H9 (cell line): ENCODE data around the gene MFSD1. TPM values are rescaled to one million over a fixed set of nuclear protein-coding genes. Genes with fewer than 3 reads are reported as not detected.

ENCODE experiments used
- DNase-seq: peaks from one replicate; pipeline ENCODE4 v3.0.0-alpha.2; 2017
- H2AFZ ChIP-seq: one replicate; pipeline ENCODE4 v1.6.1; 2013; ENCODE audit warnings: mild to moderate bottlenecking, low read length, control low read depth, moderate library complexity
- H2AK5ac ChIP-seq: 2 replicates; pipeline ENCODE4 v1.6.1; 2013; ENCODE audit warnings: low read length, control low read depth, mixed read lengths; ENCODE audit not compliant: insufficient read length
- H2BK120ac ChIP-seq: one replicate; pipeline ENCODE4 v1.6.1; 2013; ENCODE audit warnings: low read depth, mild to moderate bottlenecking, low read length, control low read depth, inconsistent platforms; ENCODE audit not compliant: poor library complexity, severe bottlenecking
- H2BK12ac ChIP-seq: 2 replicates; pipeline ENCODE4 v1.6.1; 2013; ENCODE audit warnings: low read length, control low read depth, mixed read lengths, low read depth; ENCODE audit not compliant: insufficient read length
- H2BK15ac ChIP-seq: 2 replicates; pipeline ENCODE4 v1.6.1; 2013; ENCODE audit warnings: low read depth, low read length, control low read depth
- H2BK20ac ChIP-seq: one replicate; pipeline ENCODE4 v1.6.1; 2013; ENCODE audit warnings: low read depth, mild to moderate bottlenecking, low read length, control low read depth, inconsistent platforms; ENCODE audit not compliant: poor library complexity, severe bottlenecking
- H2BK5ac ChIP-seq: 2 replicates; pipeline ENCODE4 v1.6.1; 2013; ENCODE audit warnings: low read length, control low read depth, mixed read lengths; ENCODE audit not compliant: insufficient read length
- H3K14ac ChIP-seq: 2 replicates; pipeline ENCODE4 v1.6.1; 2013; ENCODE audit warnings: low read length, control low read depth; ENCODE audit not compliant: insufficient read depth
- H3K18ac ChIP-seq: 2 replicates; pipeline ENCODE4 v1.6.1; 2013; ENCODE audit warnings: low read depth, mild to moderate bottlenecking, mixed read lengths, low read length, control low read depth; ENCODE audit not compliant: insufficient read length
- H3K23ac ChIP-seq: 2 replicates; pipeline ENCODE4 v1.6.1; 2013; ENCODE audit warnings: low read length, control low read depth, mixed read lengths, low read depth; ENCODE audit not compliant: insufficient read length
- H3K23me2 ChIP-seq: 2 replicates; pipeline ENCODE4 v1.6.1; 2013; ENCODE audit warnings: low read depth, mild to moderate bottlenecking, mixed read lengths, low read length, control low read depth; ENCODE audit not compliant: insufficient read length, poor library complexity, severe bottlenecking
- H3K27ac ChIP-seq: 2 replicates; pipeline ENCODE4 v1.5.1; 2013; ENCODE audit warnings: low read length, control low read depth, mixed read lengths, low read depth; ENCODE audit not compliant: insufficient read length
- H3K27me3 ChIP-seq: 2 replicates; pipeline ENCODE4 v1.6.1; 2013; ENCODE audit warnings: low read length, control low read depth, inconsistent platforms; ENCODE audit not compliant: insufficient read depth
- H3K4ac ChIP-seq: 2 replicates; pipeline ENCODE4 v1.6.1; 2013; ENCODE audit warnings: low read depth, mild to moderate bottlenecking, control low read depth, inconsistent platforms, low read length, moderate library complexity
- H3K4me1 ChIP-seq: 2 replicates; pipeline ENCODE4 v1.6.1; 2013; ENCODE audit warnings: low read length, control low read depth, inconsistent platforms; ENCODE audit not compliant: insufficient read depth
- H3K4me2 ChIP-seq: 2 replicates; pipeline ENCODE4 v1.6.1; 2013; ENCODE audit warnings: low read length, control low read depth, mixed read lengths; ENCODE audit not compliant: insufficient read length, insufficient read depth
- H3K56ac ChIP-seq: 2 replicates; pipeline ENCODE4 v1.6.1; 2013; ENCODE audit warnings: low read depth, mild to moderate bottlenecking, mixed read lengths, low read length, control low read depth; ENCODE audit not compliant: insufficient read length
- H3K79me1 ChIP-seq: 2 replicates; pipeline ENCODE4 v1.6.1; 2013; ENCODE audit warnings: low read depth, mild to moderate bottlenecking, moderate library complexity, low read length, control low read depth, inconsistent platforms; ENCODE audit not compliant: insufficient read depth, poor library complexity, severe bottlenecking
- H3K79me2 ChIP-seq: 2 replicates; pipeline ENCODE4 v1.6.1; 2013; ENCODE audit warnings: low read length, control low read depth, inconsistent platforms; ENCODE audit not compliant: insufficient read depth
- H3K9ac ChIP-seq: 2 replicates; pipeline ENCODE4 v1.6.1; 2013; ENCODE audit warnings: low read length, control low read depth, mixed read lengths; ENCODE audit not compliant: insufficient read length; ENCODE audit errors: extremely low read depth
- H3K9me3 ChIP-seq: one replicate; pipeline ENCODE4 v1.6.1; 2013; ENCODE audit warnings: low read depth, low read length, inconsistent platforms; ENCODE audit not compliant: control insufficient read depth
- H3T11ph ChIP-seq: one replicate; pipeline ENCODE4 v1.6.1; 2013; ENCODE audit warnings: mild to moderate bottlenecking, low read length, control low read depth, inconsistent platforms
- H4K20me1 ChIP-seq: one replicate; pipeline ENCODE4 v1.6.1; 2013; ENCODE audit not compliant: control insufficient read depth, insufficient read length, insufficient read depth
- H4K5ac ChIP-seq: 2 replicates; pipeline ENCODE4 v1.6.1; 2013; ENCODE audit warnings: low read depth, mild to moderate bottlenecking, mixed read lengths, low read length, control low read depth; ENCODE audit not compliant: insufficient read length
- H4K8ac ChIP-seq: replicated peaks from 2 replicates; pipeline ENCODE4 v1.6.1; 2013; ENCODE audit warnings: low read length, control low read depth, mixed read lengths, low read depth; ENCODE audit not compliant: insufficient read length
- H4K91ac ChIP-seq: 2 replicates; pipeline ENCODE4 v1.6.1; 2013; ENCODE audit warnings: low read depth, mild to moderate bottlenecking, moderate library complexity, mixed read lengths, low read length, control low read depth; ENCODE audit not compliant: insufficient read length
- H3K27ac Mint-ChIP-seq, 3 experiments: 2 replicates in 2 of 3; 3 replicates in 1 of 3; pipeline ENCODE4 v1.8.0; 2020 to 2021; ENCODE audit warnings: mixed read lengths in 3 of 3, mild to moderate bottlenecking in 1 of 3, moderate library complexity in 1 of 3
- H3K27me3 Mint-ChIP-seq: 2 replicates; pipeline ENCODE4 v1.8.0; 2021; ENCODE audit warnings: low read depth, mild to moderate bottlenecking, moderate library complexity, mixed read lengths
- H3K36me3 Mint-ChIP-seq, 3 experiments: 2 replicates in 2 of 3; 3 replicates in 1 of 3; pipeline ENCODE4 v1.8.0; 2020 to 2021; ENCODE audit warnings: low read depth in 3 of 3, mixed read lengths in 3 of 3; ENCODE audit not compliant: insufficient read depth in 1 of 3
- H3K4me1 Mint-ChIP-seq, 2 experiments: 2 replicates each; pipeline ENCODE4 v1.8.0; 2020; ENCODE audit warnings: mixed read lengths in 2 of 2
- H3K4me3 Mint-ChIP-seq, 2 experiments: 2 replicates in 1 of 2; 3 replicates in 1 of 2; pipeline ENCODE4 v1.8.0; 2020 to 2021; ENCODE audit warnings: mild to moderate bottlenecking in 2 of 2, mixed read lengths in 2 of 2, moderate library complexity in 1 of 2
- H3K9me3 Mint-ChIP-seq, 2 experiments: 2 replicates in 1 of 2; 3 replicates in 1 of 2; pipeline ENCODE4 v1.8.0; 2020; ENCODE audit warnings: mild to moderate bottlenecking in 2 of 2, mixed read lengths in 2 of 2, moderate library complexity in 1 of 2
- CTCF ChIP-seq: fragments of 200-600 bp; sonication (generic); conservative IDR thresholded peaks from 3 replicates; pipeline ENCODE4 v1.8.0; 2021; ENCODE audit warnings: antibody characterized with exemption, mild to moderate bottlenecking
- WGBS: extraction: QIAGEN DNeasy Blood & Tissue Kit; methylation state at CpG from one replicate; pipeline ENCODE4 v1.1.7; 2013; ENCODE audit warnings: missing lambda C conversion rate, low lambda C conversion rate, mixed read lengths; ENCODE audit not compliant: insufficient read length; ENCODE audit errors: extremely low coverage; 5-methylcytosine and 5-hydroxymethylcytosine counted together
- total RNA-seq: library from RNA; stranded (reverse); gene quantifications from 2 replicates; pipeline ENCODE4 v1.2.1, GENCODE V29; 2021

Gene MFSD1
- total RNA-seq, 1 experiment from 2014 or later, result 9.5 TPM

GRCh38 chr3:158771577-158771976 lies 30.3 kb upstream of the MFSD1 start:
- Mint-ChIP-seq H3K27ac (no peak overlapping the region), H3K4me3 (no peak overlapping the region), H3K4me1 (peaks cover 21 to 22% of the 10 kb centered on the region in 2 experiments)

More at GRCh38 chr3:158771577-158771976, 30.3 kb upstream of the MFSD1 start:
- no peak overlapping the region for H4K8ac ChIP-seq
- no peak overlapping the region for H2AFZ ChIP-seq
- H3K4me1 ChIP-seq, result no peaks in the 10 kb centered on the region; the same call in 1 of the 2 replicates
- no peak overlapping the region for H3K27ac ChIP-seq
- DNase-seq, result no peak
- Mint-ChIP-seq H3K36me3 (no peaks in the 10 kb centered on the region), H3K9me3 (no peaks in the 10 kb centered on the region), H3K27me3 (no peaks in the 10 kb centered on the region; the same call in 1 of the 2 replicates)
- no peak overlapping the region for H3K9ac ChIP-seq
- H2BK12ac ChIP-seq, result no peak overlapping the region
- no peak overlapping the region for H2BK5ac ChIP-seq
- no peaks in the 10 kb centered on the region for H3K27me3 ChIP-seq
- no peak overlapping the region for H3K14ac ChIP-seq
- H3K23me2 ChIP-seq, result no peaks in the 10 kb centered on the region
- WGBS, result no CpG with 5 or more reads among the region's 1 CpG
- H3T11ph ChIP-seq, result no peak overlapping the region
- H3K79me2 ChIP-seq, result no peaks in the 10 kb centered on the region
- H2BK15ac ChIP-seq, result no peak overlapping the region
- no peak overlapping the region for H2AK5ac ChIP-seq
- H4K20me1 ChIP-seq, result no peaks in the 10 kb centered on the region
- H4K91ac ChIP-seq, result no peak overlapping the region
- H3K23ac ChIP-seq, result no peak overlapping the region
- no peak overlapping the region for H3K18ac ChIP-seq
- no peak overlapping the region for H3K56ac ChIP-seq
- no peak overlapping the region for H2BK20ac ChIP-seq
- H3K9me3 ChIP-seq, result no peaks in the 10 kb centered on the region
- no peak for TF ChIP-seq CTCF
- H3K4me2 ChIP-seq, result no peak overlapping the region
- no peak overlapping the region for H3K4ac ChIP-seq
- no peak overlapping the region for H2BK120ac ChIP-seq
- H3K79me1 ChIP-seq, result no peaks in the 10 kb centered on the region
- no peak overlapping the region for H4K5ac ChIP-seq
